Measurements from ENCODE around the gene LSM11. TPM values are rescaled to one million over a fixed set of nuclear protein-coding genes. Genes with fewer than 3 reads are reported as not detected.

LSM11 gene
- polyA plus RNA-seq, 3 donors: 0.82 to 1.4 (median 0.90) TPM

DNA sequence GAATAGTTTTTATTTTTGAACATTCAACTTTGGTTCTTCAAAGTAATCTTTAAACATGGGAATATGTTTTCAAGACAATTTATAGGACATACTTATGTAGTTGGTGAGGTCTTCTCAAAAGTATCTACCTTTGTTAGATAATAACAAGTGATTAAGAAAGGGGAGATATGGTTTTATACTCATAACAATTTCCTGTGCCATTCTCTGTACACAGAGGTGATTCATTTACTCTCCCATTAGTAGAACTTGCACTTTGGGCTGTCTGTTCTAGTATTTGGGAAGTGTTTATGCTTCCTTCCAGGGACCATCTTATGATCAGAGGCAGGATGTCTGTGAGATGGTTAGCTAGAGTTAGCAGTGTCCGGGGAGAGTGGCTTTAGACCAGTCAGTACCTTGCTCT lies 15.2 kb downstream of the LSM11 start:
- no peak overlapping the region for H3K27ac ChIP-seq (ENCODE audit: low read depth, low read length)
- 78 to 84% (median 82%) methylated on average over 1 of the region's 1 CpG for WGBS, 3 donors

DNA sequence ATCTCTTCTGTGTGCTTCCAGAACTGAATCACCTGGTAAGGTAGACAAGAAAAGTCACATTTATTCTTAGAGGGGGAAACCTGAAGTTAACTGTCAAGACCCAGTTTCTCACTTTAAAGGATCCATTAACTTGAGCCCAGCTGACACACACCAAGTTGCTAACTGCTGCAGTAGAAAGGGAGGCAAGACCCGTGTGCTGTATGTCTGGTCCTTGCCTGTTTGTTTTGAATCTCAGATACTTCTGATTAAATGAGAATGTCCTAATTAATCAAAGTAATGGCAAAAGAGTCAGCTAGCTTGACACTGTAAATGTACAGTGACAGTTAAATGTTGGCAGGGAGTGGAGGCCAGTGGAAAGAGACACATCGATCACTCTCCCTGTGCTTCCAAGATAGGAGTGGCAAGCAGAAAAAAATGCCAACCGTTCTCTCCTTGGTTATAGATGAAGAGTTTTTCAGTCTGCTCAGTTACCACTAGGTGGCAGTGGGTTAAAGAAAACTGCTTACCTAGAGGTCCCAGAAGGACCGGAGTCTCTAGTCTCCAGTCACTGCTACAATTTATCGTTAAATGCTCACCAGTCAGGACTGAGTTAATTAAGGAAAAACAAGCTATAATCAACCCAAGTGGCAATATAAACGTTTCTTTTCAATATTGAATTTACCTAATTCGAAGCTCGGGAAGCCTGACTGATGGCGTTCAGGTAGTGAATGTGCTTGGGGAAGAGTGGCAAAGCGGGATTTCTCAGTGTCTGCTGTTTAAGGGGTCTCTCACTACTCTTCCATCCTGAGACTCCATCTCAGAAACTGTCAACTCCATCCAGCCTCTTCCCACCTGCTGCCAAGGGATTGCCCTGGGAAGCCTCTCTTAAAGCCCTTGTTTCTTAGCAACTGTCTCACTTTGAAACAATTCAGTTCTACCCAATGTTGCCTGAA lies 18.4 kb downstream of the LSM11 start:
- 28 to 35% (median 32%) methylated on average over 10 of the region's 10 CpGs for WGBS, 3 donors
- no peak overlapping the region for H3K27ac ChIP-seq (ENCODE audit: low read depth, low read length)

DNA sequence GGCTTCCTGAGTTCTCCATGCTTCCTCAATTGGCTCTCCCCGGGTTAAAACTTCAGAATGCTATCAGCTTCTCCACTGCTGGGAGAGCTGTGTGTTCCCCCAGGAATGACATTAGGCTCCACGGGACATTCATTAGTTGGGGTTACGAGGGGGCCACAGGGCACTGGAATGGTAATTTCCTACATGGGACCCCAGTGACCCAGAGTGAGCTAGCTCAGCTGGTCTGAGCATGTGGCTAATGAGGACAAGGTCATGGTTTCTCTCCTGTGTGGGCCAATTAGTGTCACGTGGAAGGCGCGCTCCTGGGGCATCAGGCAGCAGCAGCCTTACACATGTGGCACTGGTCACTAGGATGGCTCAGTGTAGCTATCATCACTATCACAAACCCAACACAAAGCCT lies 21.0 kb downstream of the LSM11 start:
- 86 to 92% (median 90%) methylated on average over 6 of the region's 6 CpGs for WGBS, 3 donors

DNA sequence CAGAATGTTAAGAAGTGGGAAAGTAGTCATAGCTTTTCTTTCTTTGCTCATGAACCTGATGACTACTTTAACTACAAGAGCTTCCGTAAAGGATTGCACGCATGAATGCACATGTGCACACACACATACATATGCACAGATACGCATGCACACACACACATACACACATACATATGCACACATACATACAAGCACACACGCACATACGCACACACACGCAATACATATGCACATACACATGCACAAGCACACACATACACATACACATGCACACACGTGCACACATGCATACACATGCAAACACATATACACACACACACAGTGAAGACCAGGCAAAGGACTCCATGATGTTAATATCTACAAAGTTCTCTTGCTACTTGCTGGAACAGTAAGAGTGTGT lies 22.9 kb downstream of the LSM11 start:
- WGBS, 3 donors: 95 to 97% (median 95%) methylated on average over 7 of the region's 7 CpGs
- H3K27ac ChIP-seq (ENCODE audit: low read depth, low read length): no peak overlapping the region

More for the DNA sequence above, 21.0 kb downstream of the LSM11 start:
- H3K27ac ChIP-seq (ENCODE audit: low read depth, low read length): no peak overlapping the region

DNA sequence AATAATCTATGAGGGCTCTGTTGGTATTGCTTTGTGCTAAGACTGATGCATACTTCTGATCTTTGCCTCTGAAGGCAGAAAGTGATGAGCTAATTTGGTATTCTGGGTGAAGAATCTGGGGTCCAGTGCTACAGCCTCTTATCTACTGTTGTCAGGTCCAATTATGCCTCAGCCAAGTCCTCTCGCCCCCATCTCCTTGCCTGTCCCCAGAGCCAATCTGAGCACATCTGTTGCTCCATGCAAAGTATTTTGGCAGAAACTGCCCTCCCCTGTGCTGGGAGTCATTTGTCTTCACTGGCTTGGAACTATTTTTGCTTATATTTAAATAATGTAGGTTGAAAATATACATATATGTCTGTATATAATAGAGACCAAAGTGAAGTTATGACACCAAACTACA lies 23.4 kb downstream of the LSM11 start:
- WGBS, 3 donors: 42 to 83% (median 81%) methylated on average over 1 of the region's 1 CpG
- no peak overlapping the region for H3K27ac ChIP-seq (ENCODE audit: low read depth, low read length)

DNA sequence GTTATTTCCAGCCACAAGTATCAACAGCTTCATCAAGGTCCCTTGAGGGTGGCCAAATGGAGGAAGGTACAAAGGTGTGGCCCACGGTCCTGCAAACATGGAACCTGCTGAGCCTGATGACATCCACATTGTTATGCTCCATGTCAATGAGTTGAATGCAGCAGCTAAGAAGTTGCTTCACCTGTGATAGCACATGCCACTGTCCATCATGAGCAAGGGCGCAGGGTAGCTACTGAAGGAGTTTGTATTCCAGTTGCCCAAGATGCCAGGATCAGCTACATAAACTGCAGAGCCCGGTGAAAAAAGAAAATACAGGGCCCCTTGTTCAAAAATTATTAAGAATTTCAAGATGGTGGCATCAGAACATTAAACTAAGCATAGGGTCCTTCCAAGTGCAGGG lies 24.2 kb downstream of the LSM11 start:
- H3K27ac ChIP-seq (ENCODE audit: low read depth, low read length): no peak overlapping the region
- 76 to 91% (median 85%) methylated on average over 3 of the region's 3 CpGs for WGBS, 3 donors

DNA sequence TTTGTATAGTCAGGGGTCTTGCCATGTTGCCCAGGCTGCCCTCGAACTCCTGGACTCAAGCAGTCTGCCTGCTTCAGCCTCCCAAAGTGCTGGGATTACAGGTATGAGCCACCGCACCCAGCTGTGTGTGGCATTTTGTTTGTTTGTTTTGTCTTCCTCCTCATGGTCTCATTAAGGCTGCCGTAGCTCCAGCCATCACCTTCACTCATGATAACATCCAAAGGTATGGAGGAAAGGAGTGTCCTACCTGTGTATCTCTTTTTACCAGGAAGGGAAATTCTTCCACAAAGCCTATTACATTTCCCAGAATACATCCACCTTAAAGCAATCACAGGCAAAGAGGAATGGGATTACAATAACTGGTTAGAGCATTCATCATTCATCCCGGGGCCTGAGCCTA lies 27.2 kb downstream of the LSM11 start:
- no peak overlapping the region for H3K27ac ChIP-seq (ENCODE audit: low read depth, low read length)
- WGBS, 3 donors: 92 to 94% (median 93%) methylated on average over 4 of the region's 4 CpGs

DNA sequence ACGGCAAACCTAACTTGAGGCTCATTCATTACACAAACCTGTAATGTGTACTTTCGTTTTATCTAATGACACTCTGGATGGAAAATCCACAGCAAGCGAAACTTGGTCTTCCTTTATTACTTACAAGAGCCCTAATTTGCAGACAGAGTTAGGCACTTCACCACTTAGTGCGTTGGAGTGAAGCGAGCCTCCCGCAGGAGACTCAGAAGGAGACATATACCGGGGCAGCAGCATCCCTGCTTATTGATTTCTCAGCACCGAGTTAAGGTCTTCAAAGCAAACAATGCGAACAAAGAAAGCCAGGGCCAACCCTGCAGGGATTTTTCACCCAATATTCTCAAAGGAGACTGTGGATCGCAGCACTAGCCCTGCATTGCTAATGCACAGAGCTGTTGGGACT lies 28.6 kb downstream of the LSM11 start:
- no peak overlapping the region for H3K27ac ChIP-seq (ENCODE audit: low read depth, low read length)
- 62 to 88% (median 85%) methylated on average over 10 of the region's 10 CpGs for WGBS, 3 donors

DNA sequence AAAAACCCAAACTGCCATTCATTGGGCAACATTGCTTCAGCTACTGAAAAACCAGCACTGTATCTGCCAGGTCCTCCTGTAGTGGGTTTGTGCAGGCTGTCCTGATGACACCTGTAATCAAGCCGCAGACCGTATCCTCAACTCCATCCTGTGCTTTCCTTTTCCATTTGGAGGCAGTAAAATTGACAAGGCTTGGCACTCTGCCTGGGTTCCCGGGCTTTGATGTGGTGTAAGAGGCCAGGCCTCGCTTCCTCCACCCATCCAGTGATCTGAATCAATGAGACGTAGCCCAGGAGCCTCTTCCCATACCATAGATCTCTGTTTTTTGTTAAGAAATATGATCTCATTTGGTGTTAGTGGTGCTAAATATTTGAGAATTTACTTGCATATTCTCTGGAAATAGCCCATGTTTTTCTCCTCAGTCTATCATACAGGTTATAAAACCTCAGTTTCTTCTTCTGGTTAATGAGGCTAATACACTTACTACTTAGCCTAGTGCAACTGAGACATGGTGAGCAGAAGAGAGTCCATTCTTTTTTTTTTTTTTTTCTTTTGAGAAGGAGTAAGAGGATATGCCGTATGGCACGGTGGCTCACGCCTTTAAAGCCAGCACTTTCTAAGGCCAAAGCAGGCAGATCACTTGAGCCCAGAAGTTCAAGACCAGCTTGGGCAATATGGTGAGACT lies 34.8 kb downstream of the LSM11 start:
- H3K27ac ChIP-seq (ENCODE audit: low read depth, low read length): no peak overlapping the region
- 58 to 72% (median 61%) methylated on average over 8 of the region's 8 CpGs for WGBS, 3 donors

DNA sequence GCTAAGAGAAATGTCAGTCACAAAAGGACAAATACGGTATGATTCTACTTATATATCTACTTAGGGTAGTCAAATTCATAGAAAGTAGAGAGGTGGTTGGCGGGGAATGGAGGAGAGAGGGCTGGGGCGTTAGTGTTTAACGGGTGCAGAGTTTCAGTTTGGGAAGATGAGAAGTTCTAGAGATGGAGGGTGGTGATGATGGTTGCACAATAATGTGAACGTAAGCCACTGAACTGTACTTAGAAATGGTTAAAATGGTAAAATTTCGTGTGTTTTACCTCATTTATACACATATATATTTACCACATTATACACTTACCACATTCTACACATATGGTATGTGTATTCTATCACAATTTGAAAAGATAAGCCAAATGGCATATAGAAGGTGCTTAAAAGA lies 35.7 kb downstream of the LSM11 start:
- no peak overlapping the region for H3K27ac ChIP-seq (ENCODE audit: low read depth, low read length)
- 83 to 87% (median 85%) methylated on average over 6 of the region's 6 CpGs for WGBS, 3 donors

DNA sequence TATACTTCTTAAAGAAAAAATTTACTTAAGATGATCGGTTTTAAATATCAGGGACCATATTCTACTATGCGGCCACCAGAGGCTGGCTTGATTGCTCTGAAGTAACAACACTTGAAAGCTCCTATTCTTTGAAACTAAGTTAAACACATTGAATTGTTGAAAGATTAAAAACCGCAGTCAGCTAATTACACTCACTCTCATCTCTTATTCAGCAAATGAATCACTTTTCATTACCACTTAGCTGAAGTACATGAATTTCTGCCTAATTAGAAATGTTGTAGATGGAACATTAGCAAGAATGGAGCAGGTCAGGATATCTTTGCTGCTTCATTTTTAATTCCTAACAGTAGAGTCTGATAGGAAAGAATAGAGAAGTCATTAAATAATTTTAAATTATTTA lies 42.3 kb downstream of the LSM11 start:
- no peak overlapping the region for H3K27ac ChIP-seq (ENCODE audit: low read depth, low read length)
- 90 to 93% (median 92%) methylated on average over 3 of the region's 3 CpGs for WGBS, 3 donors

DNA sequence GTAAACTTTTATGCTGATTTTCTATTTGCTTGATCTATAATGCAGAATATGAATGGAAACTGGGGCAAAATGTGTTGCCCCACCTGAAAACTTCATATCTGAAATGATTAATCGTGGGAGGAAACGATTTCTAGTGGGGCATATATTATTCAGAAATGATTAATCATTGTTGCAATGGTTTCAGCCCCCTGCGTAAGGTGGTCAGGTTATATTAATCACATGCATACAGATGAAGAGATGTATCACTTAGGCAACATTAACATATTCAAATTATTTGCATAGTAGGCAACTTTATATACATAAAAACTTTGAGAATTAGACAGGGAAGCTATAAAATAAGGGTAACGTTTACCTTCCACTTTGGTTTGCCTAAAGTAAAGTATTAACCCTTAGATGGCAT lies 49.8 kb downstream of the LSM11 start:
- H3K27ac ChIP-seq (ENCODE audit: low read depth, low read length): no peak overlapping the region
- WGBS, 3 donors: 66 to 79% (median 76%) methylated on average over 4 of the region's 4 CpGs

DNA sequence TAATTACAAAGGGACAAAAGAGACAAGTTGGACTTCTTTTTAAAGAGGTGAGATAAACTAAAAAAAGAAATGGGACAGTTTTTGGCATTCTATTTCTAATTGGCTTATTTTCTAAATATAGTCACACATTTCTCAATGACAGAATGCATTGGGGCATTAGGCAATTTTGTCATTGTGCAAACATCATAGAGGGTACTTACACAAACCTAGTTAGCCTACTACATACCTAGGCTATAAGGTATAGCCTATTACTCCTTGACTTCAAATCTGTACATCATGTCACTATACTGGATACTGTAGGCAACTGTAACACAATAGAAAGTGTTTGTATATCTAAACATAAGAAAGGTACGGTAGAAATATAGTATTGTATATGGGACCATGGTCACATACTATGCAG lies 56.1 kb downstream of the LSM11 start:
- 93 to 98% (median 95%) methylated on average over 1 of the region's 1 CpG for WGBS, 3 donors

DNA sequence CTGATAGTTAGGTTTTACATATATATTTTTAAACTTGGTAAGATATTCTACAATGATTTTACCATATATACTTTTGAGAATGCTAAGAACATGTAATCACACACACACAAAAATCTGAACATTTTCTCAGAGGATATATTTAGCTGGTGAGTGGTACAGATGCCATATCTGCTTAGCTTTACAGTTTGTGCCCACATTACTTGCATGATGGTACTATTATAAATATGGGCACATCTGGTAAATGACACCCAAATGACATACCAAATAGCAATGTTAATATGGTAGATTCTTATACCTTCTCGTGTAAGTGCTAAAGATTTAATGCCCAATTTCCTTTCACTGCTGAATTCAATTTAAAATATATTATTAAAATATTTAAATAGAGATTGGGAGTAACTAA lies 56.6 kb downstream of the LSM11 start:
- WGBS, 3 donors: 81 to 86% (median 83%) methylated on average over 1 of the region's 1 CpG

More for the DNA sequence above, 56.1 kb downstream of the LSM11 start:
- H3K27ac ChIP-seq (ENCODE audit: low read depth, low read length): no peak overlapping the region

DNA sequence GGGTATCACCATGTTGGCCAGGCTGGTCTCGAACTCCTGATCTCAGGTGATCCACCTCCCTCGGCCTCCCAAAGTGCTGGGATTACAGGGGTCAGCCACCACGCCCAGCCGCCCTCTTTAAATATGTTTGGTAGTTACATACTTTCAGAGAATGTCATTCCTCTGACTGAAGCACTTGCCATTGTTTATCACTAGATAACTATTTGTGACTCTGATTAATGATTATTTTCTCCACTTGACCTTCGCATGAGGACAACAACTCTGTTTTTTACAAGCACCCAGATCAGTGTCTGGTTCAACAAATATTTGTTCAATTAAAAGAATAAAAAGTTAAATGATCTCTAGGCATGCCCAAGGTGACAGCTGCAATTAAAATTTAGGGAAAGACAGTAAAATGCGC lies 59.2 kb downstream of the LSM11 start:
- no peak overlapping the region for H3K27ac ChIP-seq (ENCODE audit: low read depth, low read length)
- 93 to 99% (median 97%) methylated on average over 6 of the region's 6 CpGs for WGBS, 3 donors

More for the DNA sequence above, 56.6 kb downstream of the LSM11 start:
- no peak overlapping the region for H3K27ac ChIP-seq (ENCODE audit: low read depth, low read length)

DNA sequence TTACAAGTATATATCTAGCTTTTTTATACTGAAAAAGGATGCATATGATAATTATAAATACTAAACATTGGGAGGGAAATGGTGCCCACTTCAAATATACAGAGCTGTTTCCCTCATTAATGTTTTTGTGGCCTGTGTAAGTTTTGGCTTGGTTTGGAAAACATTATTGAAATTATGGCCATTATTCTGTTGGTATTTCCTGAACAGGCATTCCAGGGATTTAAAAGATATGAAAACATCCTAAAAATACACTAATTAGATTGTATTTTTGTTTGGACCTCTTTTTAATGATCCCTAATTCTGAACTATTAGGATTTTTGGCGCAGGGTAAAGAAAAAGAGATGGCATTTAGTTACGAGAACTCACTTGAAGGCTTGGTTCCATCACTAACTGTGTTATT lies 64.5 kb downstream of the LSM11 start:
- H3K27ac ChIP-seq (ENCODE audit: low read depth, low read length): no peak overlapping the region
- 82 to 92% (median 85%) methylated on average over 2 of the region's 2 CpGs for WGBS, 3 donors
